HK-2 (cell line): ENCODE results near the gene NELL1.
"Not testable (repeated sequence)": the region's sequence is repeated elsewhere in the genome, so short reads cannot be mapped to it uniquely, and the experiment has no call there.

Experiments used
- DNase-seq: peaks from one replicate; pipeline ENCODE4 v3.0.0-alpha.2; 2018; ENCODE audit not compliant: unreplicated experiment

NELL1 gene

GRCh38 chr11:21110415-21110814 is 441.0 kb downstream of the NELL1 start:
- no peak for DNase-seq

GRCh38 chr11:21113876-21114275 is 444.5 kb downstream of the NELL1 start:
- no peak for DNase-seq

GRCh38 chr11:21116009-21116408 is 446.6 kb downstream of the NELL1 start:
- DNase-seq = no peak

DNA sequence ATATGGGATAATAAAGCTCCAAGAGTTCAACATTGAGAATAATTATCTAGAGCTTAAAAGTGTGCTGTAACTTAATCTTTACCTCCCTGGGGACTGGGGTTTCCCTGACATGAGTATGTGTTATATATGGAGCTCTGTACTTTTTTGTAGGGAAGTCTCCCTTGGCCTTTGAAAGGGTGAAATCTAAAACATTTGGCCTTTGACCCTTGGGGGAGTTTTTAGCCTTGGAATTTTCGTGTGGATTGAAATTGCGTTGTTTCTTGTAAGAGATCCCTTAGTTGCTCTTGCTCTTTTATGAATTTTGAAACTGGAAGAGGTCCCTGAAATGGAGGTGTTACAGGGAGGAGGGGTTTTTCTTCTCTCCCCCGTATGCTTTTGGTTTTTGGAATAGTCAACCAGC is 450.0 kb downstream of the NELL1 start:
- DNase-seq = no peak

- no peak for DNase-seq
These were observed 452.6 kb downstream of the NELL1 start for GRCh38 chr11:21121991-21122390.

DNA sequence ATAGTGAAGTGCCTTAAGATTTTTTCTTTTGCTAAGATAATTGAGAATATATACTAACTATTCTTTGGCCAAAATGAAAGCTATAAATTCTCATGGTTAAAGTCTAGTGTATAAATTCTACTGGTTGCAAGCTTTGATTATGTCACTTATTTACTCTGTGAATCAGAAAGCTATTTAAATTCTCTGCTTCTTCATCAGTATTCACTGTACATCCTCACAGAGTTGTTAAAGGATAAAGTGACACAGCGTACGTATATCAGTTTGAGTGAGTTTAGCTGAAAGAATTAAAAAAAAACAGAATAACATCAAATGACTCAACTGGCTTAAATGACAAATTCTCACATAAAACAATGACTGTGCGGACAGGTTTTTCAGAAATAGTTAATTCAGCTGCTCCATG is 453.1 kb downstream of the NELL1 start:
- no peak for DNase-seq

DNA sequence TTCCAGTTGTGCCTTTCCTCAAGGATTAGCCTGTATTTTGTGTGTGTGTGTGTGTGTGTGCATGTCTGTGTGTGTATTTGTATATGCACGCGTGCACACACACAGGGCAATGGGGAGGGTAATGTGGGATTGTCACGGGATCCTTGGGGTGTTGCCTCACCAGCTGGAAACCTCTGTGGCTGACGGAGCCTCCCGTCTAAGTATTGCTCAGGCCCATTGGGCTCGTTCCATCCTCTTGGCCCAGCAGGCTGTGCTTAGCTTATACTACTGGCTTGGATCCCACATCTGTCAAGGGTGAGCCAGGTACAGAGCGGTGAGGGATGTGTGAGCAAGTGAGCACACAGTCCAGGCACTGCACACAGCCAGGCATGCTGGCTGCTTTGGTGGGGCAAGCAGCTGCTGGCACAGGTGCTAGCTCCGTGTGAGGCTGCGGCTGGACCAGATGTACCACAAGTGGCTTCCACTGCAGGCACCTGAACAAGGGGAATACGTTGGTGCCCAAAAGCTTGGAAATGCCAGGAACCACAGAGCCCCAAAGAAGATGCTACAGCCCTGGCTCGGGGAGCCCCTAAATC is 462.8 kb downstream of the NELL1 start:
- DNase-seq = no peak

- no peak for DNase-seq
These were observed 463.9 kb downstream of the NELL1 start for GRCh38 chr11:21133244-21133643.

DNA sequence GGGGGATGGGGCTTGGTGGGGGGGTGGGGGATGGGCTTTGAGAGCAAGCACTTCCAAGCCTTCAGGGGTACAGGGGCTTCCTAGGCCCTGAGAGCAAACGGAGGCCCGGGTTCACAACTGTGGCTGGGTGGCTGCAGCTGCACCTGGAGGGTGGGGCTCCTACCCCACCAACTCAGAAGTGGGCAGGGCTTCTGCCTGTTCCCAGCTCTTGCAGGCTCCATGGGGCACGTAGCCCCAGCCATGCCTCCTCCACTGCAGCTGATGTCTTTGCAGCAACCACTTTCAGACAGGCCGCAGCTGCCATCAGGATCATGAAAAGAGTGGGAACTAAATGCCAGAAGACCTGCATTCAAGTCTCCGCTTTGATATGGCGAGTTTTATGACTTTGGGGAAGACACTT is 464.3 kb downstream of the NELL1 start:
- DNase-seq = no peak

DNA sequence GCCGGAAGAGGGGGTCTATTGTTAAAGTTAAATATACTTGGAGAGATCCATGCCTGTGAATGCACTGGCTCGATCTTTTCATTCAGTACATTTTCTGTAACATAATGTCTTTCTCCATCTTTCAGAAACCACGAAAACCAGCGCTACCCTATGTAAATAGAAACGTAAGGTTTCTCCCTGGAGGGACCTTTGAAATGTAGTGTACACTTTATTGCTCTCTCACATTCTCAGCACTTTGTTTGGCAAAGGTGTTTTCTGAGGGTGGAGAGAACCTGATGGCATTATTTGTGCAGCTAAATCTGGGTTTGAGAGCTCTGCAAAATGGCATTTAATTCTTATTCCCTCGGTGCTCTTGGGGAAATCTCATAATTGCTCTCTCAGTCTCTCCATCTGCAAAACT is 468.4 kb downstream of the NELL1 start:
- no peak for DNase-seq

DNA sequence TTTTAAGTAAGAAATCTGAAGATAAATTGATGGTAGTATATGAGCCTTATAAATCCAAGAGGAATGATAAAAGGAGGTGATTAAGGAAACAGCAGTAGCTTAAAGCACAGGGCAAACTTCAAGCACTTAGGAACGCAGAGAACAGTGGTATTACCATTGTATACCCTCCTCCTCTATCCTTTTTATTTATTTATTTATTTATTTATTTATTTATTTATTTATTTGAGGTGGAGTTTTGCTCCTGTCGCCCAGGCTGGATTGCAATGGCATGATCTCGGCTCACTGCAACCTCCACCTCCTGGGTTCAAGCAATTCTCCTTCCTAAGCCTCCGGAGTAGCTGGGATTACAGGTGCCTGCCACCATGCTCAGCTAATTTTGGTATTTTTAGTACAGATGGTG is 472.2 kb downstream of the NELL1 start:
- not testable (repeated sequence) for DNase-seq

DNA sequence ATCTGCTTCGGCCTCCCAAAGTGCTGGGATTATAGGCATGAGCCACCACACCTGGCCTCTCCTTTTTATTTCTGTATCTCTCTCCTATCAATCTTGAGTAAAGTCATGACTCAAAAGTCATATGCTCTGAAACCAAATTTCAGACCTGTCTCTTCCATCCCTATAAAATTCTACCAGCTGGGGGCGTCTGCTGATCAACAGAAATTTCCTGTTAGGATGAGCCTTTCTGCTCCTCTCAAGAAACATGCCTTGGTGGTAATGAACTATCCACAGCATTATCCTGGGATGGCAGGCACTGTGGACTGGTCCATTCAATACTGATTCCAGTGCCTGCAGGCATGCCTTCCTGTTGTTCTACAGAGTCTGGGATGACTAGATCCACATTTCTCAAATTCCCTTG is 472.6 kb downstream of the NELL1 start:
- DNase-seq = no peak

- no peak for DNase-seq
These were observed 475.1 kb downstream of the NELL1 start for GRCh38 chr11:21144531-21144930.

DNA sequence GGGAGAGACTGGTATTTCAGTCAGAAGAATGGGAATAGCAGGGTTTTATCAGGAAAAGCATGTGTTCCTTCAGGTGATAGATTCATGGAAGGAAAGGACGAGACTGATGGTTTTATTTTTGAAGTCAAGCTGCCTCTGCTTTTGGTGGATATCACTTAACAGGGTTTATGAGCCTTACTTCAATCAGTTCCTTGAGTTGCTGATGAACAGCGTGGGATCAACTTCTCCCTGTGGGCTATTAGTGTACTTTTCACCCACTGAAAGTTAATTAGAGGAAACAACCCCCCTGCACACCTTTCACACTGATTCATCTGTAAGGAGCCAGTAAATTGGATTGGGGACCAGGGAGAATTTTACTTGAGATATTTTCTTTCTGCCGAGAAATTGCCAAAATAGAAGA is 479.0 kb downstream of the NELL1 start:
- DNase-seq = no peak

DNA sequence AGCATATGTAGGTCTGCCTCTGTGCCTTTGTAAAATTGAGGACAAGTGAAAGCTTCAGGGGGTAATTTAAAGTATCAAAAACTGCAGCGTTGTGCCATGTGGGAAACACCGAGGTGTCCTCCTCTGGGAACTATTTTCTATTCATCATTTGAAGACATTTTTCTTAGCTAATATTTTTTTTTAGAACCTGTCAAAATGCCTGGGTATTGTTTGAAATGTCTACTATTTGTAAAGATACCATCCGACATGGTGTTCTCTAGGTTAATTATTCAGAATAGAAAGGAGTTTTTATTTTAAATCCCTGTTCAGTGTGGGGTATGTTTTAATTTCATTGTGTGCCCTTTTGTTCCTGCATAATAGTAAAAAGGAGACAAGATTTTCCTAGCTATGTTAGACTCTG is 490.8 kb downstream of the NELL1 start:
- no peak for DNase-seq

DNA sequence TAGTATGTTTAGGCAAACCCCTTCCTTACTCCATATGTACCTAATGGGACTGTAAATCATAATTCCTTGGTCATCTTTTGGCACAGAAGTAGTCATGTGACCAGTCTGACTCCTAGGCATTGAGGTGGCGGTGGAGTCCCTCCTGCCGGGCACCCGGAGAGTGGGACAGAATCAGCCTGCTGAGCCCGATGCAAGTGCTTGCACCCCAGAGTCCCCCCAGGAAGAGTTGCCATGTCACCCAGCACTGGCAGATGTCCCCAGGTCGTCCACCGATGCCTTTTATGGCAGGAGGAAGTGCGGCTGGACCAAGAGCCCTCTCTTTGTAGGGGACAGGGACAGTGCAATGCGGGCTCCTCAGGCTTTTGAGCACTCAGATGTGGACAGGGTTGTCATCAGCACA is 500.3 kb downstream of the NELL1 start:
- no peak for DNase-seq

DNA sequence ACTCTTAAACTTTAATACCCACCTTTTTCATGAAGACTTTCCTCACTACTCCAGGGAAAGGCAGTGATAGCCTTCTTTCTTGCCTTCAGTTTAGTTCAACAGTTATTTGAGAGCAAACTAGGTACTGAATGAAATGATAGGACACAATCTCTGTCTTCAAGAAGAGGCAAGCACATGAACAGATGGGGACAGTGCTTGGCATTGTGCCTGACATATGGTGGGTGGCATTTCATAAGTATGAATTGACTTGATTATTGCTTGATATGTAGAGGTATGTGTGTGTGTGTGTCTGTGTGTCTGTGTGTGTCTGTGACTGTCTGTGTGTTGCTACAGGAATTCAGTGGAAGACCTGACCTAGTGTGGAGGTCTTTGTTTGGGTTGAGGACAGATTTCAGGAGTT is 504.1 kb downstream of the NELL1 start:
- DNase-seq = no peak

GRCh38 chr11:21174781-21175180 is 505.4 kb downstream of the NELL1 start:
- DNase-seq = no peak

DNA sequence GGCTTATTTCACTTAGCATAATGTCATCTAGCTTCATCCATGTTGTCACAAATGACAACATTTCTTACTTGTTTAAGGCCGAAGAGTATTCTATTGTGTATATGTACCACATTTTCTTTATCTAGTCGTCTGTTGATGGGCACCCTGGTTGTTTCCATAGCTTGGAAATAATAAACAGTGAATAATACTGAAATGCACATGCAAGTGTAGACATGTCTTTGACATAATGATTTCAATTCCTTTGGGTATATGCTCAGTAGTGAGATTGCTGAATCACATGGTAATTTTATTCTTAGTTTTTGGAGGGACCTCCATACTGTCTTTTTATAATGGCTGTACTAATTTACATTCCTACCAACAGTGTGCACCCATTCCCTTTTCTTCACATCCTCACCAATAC is 508.0 kb downstream of the NELL1 start:
- DNase-seq = no peak

- no peak for DNase-seq
These were observed 510.4 kb downstream of the NELL1 start for GRCh38 chr11:21179770-21180169.

DNA sequence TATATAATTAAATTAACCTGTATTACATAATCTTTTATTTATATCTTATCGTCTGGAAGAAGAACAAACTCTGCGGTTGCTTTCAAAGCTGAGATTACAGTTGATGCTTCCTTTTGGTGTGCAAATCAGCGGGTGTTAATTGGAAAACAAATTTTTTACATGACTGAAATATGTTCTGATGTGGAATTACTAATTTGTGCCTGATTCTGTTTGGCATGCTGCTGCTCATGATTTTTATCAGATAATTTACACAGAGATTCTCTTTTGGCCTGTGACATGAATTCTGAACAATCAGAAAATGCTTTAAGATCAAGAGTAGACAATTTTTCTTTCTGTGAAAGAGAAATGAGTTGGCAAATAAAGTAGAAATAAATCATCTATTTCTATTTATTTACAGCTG is 510.8 kb downstream of the NELL1 start:
- no peak for DNase-seq

- no peak for DNase-seq
These were observed 516.6 kb downstream of the NELL1 start for GRCh38 chr11:21185959-21186358.

DNA sequence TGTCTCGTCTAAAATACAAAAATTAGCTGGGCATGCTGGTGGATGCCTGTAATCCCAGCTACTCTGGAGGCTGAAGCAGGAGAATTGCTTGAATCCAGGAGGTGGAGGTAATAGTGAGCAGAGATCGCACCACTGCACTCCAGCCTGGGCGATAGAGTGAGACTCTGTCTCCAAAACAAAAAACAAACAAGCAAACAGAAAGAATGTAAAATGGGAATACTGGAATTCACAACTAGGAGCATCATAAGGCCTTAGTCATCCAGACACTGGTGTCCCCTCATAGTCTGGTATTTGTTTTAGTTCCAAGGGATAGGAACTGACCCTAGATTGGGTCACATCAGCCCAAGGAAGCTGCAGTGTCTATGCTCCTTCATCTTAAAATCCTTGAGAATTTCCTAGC is 520.8 kb downstream of the NELL1 start:
- DNase-seq = no peak

DNA sequence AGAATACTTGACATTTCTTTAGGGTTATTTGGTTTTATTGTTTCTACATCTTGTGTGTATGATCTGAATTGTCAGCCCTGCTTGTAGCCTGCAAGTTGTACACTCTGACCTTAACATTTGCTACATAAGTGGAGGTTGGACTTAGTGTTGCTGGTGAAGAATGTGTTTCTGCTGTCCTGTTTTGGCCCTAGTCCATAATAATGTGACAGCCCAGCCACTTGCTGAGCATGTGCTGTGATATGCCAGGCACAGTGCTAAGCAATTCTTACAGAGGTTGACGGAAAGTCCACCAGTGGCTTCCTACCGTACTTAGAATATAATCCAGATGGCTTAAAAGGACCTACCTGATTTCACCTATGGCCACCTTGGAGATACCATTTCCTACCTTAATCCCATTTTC is 526.6 kb downstream of the NELL1 start:
- no peak for DNase-seq

- DNase-seq = no peak
These were observed 529.1 kb downstream of the NELL1 start for GRCh38 chr11:21198498-21198897.
